HepG2 (cell line): ENCODE data around the gene COPE.

ENCODE experiments used
- FOSL1 ChIP-seq: sonication (generic); formaldehyde crosslinking; IDR thresholded peaks from 2 replicates; pipeline ENCODE4 v1.9.0; 2021; ENCODE audit warnings: missing genetic modification reagents, borderline replicate concordance
- FOXM1 ChIP-seq: sonication (generic); formaldehyde crosslinking; IDR thresholded peaks from 2 replicates; pipeline ENCODE4 v1.5.0; 2020; ENCODE audit warnings: missing genetic modification reagents
- GABPA ChIP-seq, 2 experiments: IDR thresholded peaks; 2 replicates each; pipeline ENCODE4 v1.6.1; 2011 to 2016; ENCODE audit warnings: low read depth in 2 of 2, low read length in 1 of 2, missing biosample characterization in 1 of 2, missing genetic modification characterization in 1 of 2
- POLR2A ChIP-seq, 2 experiments: IDR thresholded peaks; 2 replicates each; pipeline ENCODE4 v1.6.1; 2011; ENCODE audit warnings: low read depth in 2 of 2, low read length in 2 of 2, mild to moderate bottlenecking in 1 of 2, moderate library complexity in 1 of 2; ENCODE audit not compliant: insufficient read depth in 1 of 2
- PRDM10 ChIP-seq: sonication (generic); formaldehyde crosslinking; IDR thresholded peaks from 2 replicates; pipeline ENCODE4 v1.4.0; 2020; ENCODE audit warnings: low read depth, missing genetic modification reagents
- RNF2 ChIP-seq: fragments of 450-650 bp; conservative IDR thresholded peaks from 2 replicates; pipeline ENCODE4 v1.6.1; 2016; ENCODE audit warnings: low read depth
- SNRNP70 ChIP-seq: fragments of 200-400 bp; formaldehyde crosslinking; IDR thresholded peaks from 2 replicates; pipeline ENCODE4 v1.6.1; 2017; ENCODE audit warnings: mild to moderate bottlenecking, low read depth, low read length, moderate library complexity
- ZNF326 ChIP-seq: sonication (generic); formaldehyde crosslinking; IDR thresholded peaks from 2 replicates; pipeline ENCODE4 v1.4.0; 2020; ENCODE audit warnings: missing genetic modification reagents, borderline replicate concordance
- ZNF546 ChIP-seq: sonication (generic); formaldehyde crosslinking; conservative IDR thresholded peaks from 2 replicates; pipeline ENCODE4 v1.8.1; 2023; ENCODE audit warnings: mild to moderate bottlenecking, missing genetic modification reagents
- TF ChIP-seq, protein P1 (sequence below): sonication (generic); formaldehyde crosslinking; IDR thresholded peaks from 2 replicates; pipeline ENCODE4 v1.5.0; 2020; ENCODE audit warnings: missing genetic modification reagents

GRCh38 chr19:18915639-18916038 lies 3.5 kb downstream of the COPE start:
- TF ChIP-seq ZNF546 (CRISPR knock-in tag) (no peak), RNF2 (no peak), SNRNP70 (no peak), PRDM10 (CRISPR knock-in tag) (no peak), FOXM1 (no peak), POLR2A (IDR thresholded peaks at IDR 0.05; ENCODE audit: insufficient read depth in 1 of 2, low read depth in 2 of 2, low read length in 2 of 2) (no peak; a peak in 1 of 4 replicates), ZNF326 (CRISPR knock-in tag) (no peak), FOSL1 (CRISPR knock-in tag) (no peak), GABPA (IDR thresholded peaks at IDR 0.05; ENCODE audit: low read depth, low read length) (no peak), GABPA (CRISPR knock-in tag; IDR thresholded peaks at IDR 0.05; ENCODE audit: low read depth) (no peak)
- TF ChIP-seq, protein P1, sequence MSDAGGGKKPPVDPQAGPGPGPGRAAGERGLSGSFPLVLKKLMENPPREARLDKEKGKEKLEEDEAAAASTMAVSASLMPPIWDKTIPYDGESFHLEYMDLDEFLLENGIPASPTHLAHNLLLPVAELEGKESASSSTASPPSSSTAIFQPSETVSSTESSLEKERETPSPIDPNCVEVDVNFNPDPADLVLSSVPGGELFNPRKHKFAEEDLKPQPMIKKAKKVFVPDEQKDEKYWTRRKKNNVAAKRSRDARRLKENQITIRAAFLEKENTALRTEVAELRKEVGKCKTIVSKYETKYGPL (CRISPR knock-in tag) = no peak
